Retinal pigment epithelial cell (primary cell): ENCODE measurements around the gene LARGE1.

ENCODE experiments used
- DNase-seq: peaks from one replicate; pipeline ENCODE4 v3.0.0-alpha.2; 2010; ENCODE audit warnings: low read depth
- H3K4me3 ChIP-seq: 2 replicates; pipeline ENCODE4 v1.5.1; 2011; ENCODE audit warnings: mild to moderate bottlenecking, low read length, control low read depth, moderate library complexity
- TF ChIP-seq, protein P1 (sequence below): conservative IDR thresholded peaks from 2 replicates; pipeline ENCODE4 v1.5.1; 2011; ENCODE audit warnings: low read depth, low read length, control low read depth, inconsistent platforms

LARGE1 gene

DNA sequence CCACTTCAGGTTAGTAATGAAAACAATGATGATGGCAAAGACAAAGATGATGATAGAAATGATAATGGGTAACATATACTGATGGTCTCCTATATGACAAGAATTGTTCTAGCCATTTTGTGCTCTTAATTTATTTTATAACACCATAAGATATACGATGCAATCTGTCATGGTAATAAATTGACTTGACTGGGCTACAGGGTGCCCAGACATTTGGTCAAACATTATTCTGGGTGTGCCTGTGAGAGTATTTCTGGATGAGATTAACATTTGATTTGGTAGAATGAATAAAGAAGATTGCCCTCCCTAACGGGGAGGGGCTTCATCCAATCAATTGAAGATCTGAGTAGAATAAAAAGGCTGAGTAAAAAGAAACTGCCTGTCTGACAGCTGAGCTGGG is 237.3 kb downstream of the LARGE1 start:
- TF ChIP-seq, protein P1, sequence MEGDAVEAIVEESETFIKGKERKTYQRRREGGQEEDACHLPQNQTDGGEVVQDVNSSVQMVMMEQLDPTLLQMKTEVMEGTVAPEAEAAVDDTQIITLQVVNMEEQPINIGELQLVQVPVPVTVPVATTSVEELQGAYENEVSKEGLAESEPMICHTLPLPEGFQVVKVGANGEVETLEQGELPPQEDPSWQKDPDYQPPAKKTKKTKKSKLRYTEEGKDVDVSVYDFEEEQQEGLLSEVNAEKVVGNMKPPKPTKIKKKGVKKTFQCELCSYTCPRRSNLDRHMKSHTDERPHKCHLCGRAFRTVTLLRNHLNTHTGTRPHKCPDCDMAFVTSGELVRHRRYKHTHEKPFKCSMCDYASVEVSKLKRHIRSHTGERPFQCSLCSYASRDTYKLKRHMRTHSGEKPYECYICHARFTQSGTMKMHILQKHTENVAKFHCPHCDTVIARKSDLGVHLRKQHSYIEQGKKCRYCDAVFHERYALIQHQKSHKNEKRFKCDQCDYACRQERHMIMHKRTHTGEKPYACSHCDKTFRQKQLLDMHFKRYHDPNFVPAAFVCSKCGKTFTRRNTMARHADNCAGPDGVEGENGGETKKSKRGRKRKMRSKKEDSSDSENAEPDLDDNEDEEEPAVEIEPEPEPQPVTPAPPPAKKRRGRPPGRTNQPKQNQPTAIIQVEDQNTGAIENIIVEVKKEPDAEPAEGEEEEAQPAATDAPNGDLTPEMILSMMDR = no peak
- no peak for DNase-seq
- H3K4me3 ChIP-seq = no peak overlapping the region

GRCh38 chr22:33680632-33681031 is 239.6 kb downstream of the LARGE1 start:
- DNase-seq = no peak
- TF ChIP-seq, protein P1 = no peak
- no peak overlapping the region for H3K4me3 ChIP-seq

DNA sequence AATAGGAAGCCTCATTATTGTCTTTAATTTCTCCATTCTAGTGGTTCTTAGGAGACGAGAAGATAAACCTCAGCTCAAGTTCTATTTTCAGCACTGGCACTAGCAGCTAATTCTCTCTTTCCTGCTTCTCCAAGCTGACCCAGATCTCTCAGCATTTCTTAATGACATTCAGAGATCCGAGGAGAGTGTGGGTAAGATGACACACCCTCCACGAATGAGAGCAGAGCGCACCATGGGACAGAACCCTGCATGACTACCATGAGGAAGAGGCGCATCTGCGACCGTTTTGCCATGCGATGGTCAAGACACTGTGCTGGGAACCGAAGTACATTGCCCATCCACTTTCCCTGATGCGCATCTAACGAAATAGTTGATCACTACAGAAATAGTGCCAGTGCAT is 241.8 kb downstream of the LARGE1 start:
- TF ChIP-seq, protein P1 = no peak
- no peak overlapping the region for H3K4me3 ChIP-seq
- no peak for DNase-seq

DNA sequence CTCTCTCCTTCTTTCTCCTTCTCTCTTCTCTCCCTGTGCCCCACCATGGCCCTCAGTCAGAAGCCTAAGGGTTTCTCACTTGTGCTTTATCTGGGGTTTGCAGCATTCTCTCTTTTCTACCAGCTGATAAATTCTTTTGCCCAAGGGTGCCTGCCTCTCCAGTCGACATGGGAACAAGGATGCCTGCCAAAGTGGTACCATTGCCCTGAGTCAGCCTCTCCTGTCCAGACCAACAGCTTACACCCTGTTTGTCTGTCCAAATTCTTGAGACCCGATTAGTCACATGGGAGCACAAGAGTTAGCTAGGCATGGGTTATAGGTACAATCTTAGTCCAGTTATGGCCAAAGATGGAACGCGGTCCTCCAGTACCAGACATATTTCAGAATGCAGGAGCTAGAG is 242.7 kb downstream of the LARGE1 start:
- TF ChIP-seq, protein P1 = no peak
- H3K4me3 ChIP-seq = no peak overlapping the region
- no peak for DNase-seq

DNA sequence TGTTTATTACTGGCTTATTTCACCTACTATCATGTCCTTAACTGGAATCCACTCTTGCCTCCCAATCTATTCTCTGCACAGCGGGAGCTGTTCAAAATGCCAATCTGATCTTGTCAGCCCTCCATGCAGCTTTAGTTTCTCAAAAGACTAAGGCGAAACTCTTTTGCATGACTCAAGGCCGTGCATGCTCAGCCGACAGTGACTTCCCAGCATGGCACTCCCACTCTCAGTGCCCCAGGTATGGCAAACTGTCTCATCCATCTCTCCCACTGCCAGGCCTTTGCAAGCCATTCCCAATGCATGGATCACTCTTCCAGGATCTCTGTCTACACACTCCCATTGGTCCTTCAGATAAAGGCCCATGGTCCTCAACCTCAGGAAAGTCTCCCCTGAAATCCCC is 245.9 kb downstream of the LARGE1 start:
- TF ChIP-seq, protein P1 = no peak
- DNase-seq = no peak
- no peak overlapping the region for H3K4me3 ChIP-seq

GRCh38 chr22:33669746-33670145 is 250.5 kb downstream of the LARGE1 start:
- TF ChIP-seq, protein P1 = no peak
- no peak for DNase-seq
- H3K4me3 ChIP-seq = no peak overlapping the region

- DNase-seq = no peak
- TF ChIP-seq, protein P1 = no peak
- H3K4me3 ChIP-seq = no peak overlapping the region
Observed at GRCh38 chr22:33666961-33667619, 253.2 kb downstream of the LARGE1 start.
